Thyroid gland (tissue), 4 donors: Measurements from ENCODE around the gene MIEF1. TPM values are rescaled to one million over a fixed set of nuclear protein-coding genes. Genes with fewer than 3 reads are reported as not detected.
A peak's percentile ranks its signal among the peaks of the same experiment; 100 is the strongest.

ENCODE experiments used
- DNase-seq, 2 donors: peaks; one replicate each; pipeline ENCODE4 v3.0.0-alpha.2; 2019
- H3K27ac ChIP-seq, 3 donors: fragments of 200-600 bp; sonication (generic); 1 replicate in 2 of 3; 2 replicates in 1 of 3; pipeline ENCODE4 v1.5.1; 2016 to 2019; ENCODE audit warnings: mild to moderate bottlenecking in 1 of 3, moderate library complexity in 1 of 3
- H3K27me3 ChIP-seq: fragments of 200-600 bp; sonication (generic); one replicate; pipeline ENCODE4 v1.5.1; 2019
- H3K36me3 ChIP-seq, 2 donors: fragments of 200-600 bp; sonication (generic); one replicate each; pipeline ENCODE4 v1.5.1; 2016 to 2019
- H3K4me1 ChIP-seq, 2 donors: fragments of 200-600 bp; sonication (generic); one replicate each; pipeline ENCODE4 v1.5.1; 2017 to 2019
- H3K4me3 ChIP-seq, 3 donors: fragments of 200-600 bp; sonication (generic); replicated peaks in 1 of 3; 1 replicate in 2 of 3; 2 replicates in 1 of 3; pipeline ENCODE4 v1.5.1; 2016; ENCODE audit warnings: mild to moderate bottlenecking in 1 of 3
- H3K9me3 ChIP-seq: fragments of 200-600 bp; sonication (generic); one replicate; pipeline ENCODE4 v1.5.1; 2017
- POLR2A ChIP-seq, 2 donors: fragments of 450-650 bp; IDR thresholded peaks; one replicate each; pipeline ENCODE4 v1.6.1; 2017; ENCODE audit warnings: antibody characterized with exemption in 2 of 2, mild to moderate bottlenecking in 2 of 2, moderate library complexity in 1 of 2
- WGBS, 2 donors: methylation state at CpG; one replicate each; pipeline ENCODE4 v1.1.5; 2017; 5-methylcytosine and 5-hydroxymethylcytosine counted together
- intact Hi-C: fragments of 100-400 bp; cut with DNase I; formaldehyde crosslinking; loops from one replicate; pipeline ENCODE4 v1.15.1; 2023
- total RNA-seq, 4 donors: library from RNA; depleted of rRNA; stranded (reverse); fragments of >200 nt; gene quantifications; one replicate each; pipeline ENCODE4 v1.2.3, GENCODE V29; 2016
- TF ChIP-seq, protein P1 (sequence below), 6 experiments: fragments of 200-600 bp in 3 of 6; fragments of 450-650 bp in 3 of 6; sonication (generic) in 3 of 6; IDR thresholded peaks; one replicate each; pipeline ENCODE4 v1.5.1; 2016 to 2019; ENCODE audit warnings: antibody characterized with exemption in 6 of 6, mild to moderate bottlenecking in 2 of 6, inconsistent platforms in 1 of 6, moderate library complexity in 1 of 6

The MIEF1 gene
- total RNA-seq, 4 donors from 2014 or later: 21.4 to 30.5 (median 26.7) TPM

DNA sequence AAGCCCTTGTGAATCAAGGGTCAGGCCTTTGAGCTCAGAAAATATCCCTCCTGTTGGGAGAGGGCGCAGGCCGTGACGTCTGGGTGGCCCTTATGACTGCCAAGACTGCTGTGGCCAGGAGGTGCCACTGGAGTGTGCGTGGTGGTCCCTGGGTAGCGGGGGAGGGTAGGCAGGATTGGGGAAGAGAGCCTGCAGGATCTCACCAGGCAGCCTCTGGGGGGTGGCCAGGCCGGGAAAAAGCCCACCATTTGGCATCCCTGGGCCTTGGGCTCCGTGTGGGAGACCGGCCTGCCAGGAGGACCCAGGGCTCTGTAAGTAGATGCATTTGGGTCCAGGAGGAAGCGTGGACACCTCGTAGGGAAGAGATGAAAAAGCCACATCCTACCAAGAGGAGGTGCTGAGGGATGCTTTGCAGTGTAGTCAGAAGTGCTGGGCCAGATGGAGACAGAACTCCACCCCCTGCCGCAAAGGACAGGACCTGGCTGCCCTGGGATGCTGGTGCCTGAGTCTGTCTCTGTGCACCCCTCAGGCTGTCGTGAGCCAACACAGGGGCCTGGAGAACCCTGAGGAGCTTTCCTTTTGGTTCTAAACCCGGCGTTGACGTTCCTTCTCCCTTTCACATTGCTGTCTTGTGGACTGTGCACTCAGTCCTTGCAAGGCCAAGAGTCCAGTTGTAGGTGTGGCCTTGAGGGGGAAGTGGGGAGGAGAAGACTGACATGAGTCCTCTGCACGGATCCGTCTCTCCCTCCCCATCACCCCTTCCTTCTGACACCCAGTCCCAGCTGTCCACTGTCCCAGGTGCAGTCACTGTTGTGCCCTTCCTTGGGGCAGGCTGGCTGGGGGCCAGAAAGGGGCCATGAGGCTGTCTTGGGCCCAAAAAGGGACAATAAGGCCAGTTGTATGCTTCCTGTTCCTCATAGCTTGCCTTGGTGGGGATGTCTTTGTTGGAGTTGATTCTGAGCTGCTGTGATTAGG lies 12.7 kb upstream of the MIEF1 start:
- H3K27ac ChIP-seq: no peak overlapping the region
- TF ChIP-seq, protein P1, sequence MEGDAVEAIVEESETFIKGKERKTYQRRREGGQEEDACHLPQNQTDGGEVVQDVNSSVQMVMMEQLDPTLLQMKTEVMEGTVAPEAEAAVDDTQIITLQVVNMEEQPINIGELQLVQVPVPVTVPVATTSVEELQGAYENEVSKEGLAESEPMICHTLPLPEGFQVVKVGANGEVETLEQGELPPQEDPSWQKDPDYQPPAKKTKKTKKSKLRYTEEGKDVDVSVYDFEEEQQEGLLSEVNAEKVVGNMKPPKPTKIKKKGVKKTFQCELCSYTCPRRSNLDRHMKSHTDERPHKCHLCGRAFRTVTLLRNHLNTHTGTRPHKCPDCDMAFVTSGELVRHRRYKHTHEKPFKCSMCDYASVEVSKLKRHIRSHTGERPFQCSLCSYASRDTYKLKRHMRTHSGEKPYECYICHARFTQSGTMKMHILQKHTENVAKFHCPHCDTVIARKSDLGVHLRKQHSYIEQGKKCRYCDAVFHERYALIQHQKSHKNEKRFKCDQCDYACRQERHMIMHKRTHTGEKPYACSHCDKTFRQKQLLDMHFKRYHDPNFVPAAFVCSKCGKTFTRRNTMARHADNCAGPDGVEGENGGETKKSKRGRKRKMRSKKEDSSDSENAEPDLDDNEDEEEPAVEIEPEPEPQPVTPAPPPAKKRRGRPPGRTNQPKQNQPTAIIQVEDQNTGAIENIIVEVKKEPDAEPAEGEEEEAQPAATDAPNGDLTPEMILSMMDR (IDR thresholded peaks at IDR 0.05): no peak
- TF ChIP-seq POLR2A (IDR thresholded peaks at IDR 0.05): no peak
- no peak for DNase-seq
- no peaks in the 10 kb centered on the region for H3K4me1 ChIP-seq
- intact Hi-C loops: loop anchor here (5.0 kb wide), 1 partner anchor 38 kb away; no protein-coding TSS in a partner anchor
- WGBS, 2 donors: 84 to 89% methylated on average over 14 to 17 of the region's 17 CpGs
- no peaks in the 10 kb centered on the region for H3K9me3 ChIP-seq
- H3K4me3 ChIP-seq: no peak overlapping the region
- H3K36me3 ChIP-seq: no peaks in the 10 kb centered on the region
- H3K27me3 ChIP-seq: no peaks in the 10 kb centered on the region

DNA sequence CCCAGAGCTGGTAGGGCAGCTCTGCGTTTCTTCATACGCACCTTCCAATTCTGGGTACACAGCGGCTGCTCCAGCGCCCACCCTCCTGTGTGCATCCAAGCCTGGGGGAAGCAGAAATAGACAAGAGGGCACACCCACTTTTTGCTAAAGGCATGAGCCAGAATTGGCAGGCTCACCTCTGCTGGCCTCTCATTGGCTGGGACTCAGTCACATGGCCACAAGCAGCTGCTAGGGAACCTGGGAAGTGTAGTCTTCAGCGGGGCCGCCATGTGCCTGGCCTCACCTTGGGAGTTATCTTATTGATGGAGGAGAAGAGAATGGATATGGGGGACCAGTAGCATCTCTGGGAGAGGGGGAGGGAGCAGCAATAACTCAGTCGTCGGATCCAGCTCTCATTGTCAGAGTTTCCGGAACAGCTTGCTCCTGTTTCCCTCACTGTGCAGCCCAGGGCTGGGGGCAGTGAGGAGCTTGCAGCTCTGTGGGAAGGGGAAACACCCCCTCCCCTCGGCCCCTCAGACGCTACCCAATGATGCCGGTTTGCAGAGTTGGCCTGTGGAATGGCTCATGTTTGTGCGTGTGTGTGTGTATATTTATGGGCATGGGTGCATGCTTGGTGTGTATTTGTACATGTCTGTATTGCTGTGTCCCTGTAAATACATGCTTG lies 11.8 kb upstream of the MIEF1 start:
- peak; percentile 81 to 85 for DNase-seq
- no peaks in the 10 kb centered on the region for H3K9me3 ChIP-seq
- H3K27ac ChIP-seq: no peak overlapping the region
- H3K27me3 ChIP-seq: no peaks in the 10 kb centered on the region
- WGBS, 2 donors: 37 to 41% methylated on average over 8 to 13 of the region's 13 CpGs
- TF ChIP-seq, protein P1 (IDR thresholded peaks at IDR 0.05): no peak
- no peak for TF ChIP-seq POLR2A (IDR thresholded peaks at IDR 0.05)
- intact Hi-C loops: loop anchor here (5.0 kb wide), 1 partner anchor 37 kb away; no protein-coding TSS in a partner anchor
- H3K4me3 ChIP-seq: no peak overlapping the region
- no peaks in the 10 kb centered on the region for H3K36me3 ChIP-seq
- no peaks in the 10 kb centered on the region for H3K4me1 ChIP-seq

DNA sequence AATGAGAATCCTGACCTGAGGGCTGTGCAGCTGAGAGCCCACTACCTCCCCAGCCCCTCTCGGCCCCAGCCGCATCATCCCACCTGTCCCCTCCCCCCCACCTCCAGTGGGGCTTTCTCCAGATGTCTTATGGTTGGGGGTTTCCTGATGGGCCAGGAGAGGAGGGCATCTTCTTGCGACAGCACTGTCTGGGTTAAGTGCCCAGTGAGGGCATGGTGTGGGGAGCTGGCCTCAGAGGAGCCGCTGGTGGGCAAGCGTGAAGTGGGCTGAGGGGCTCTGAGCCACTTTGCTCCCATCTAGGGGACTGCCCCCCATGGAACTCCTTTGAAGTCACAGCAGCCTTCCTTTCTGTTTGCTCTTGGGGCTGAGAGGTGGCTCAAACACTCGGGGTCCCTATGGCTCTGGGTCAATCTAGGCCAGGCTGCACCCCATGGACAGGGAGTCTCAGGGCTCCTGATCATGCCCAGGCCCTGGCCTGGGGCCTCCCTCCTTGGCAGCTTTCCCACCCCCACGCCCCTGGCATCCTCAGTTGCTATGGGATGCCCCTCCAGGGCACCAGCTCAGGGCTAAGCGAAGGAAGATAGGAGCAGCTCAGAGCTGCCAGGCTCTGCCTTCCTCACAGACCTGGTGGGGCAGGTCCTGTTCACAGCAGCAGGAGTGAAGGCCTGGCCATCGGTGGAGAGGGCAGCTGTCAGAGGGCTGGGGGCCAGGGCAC lies 11.0 kb upstream of the MIEF1 start:
- H3K36me3 ChIP-seq: no peaks in the 10 kb centered on the region
- TF ChIP-seq, protein P1 (IDR thresholded peaks at IDR 0.05): no peak
- no peak for TF ChIP-seq POLR2A (IDR thresholded peaks at IDR 0.05)
- H3K4me3 ChIP-seq: no peak overlapping the region
- H3K9me3 ChIP-seq: no peaks in the 10 kb centered on the region
- 69 to 90% methylated on average over 2 to 7 of the region's 9 CpGs for WGBS, 2 donors
- H3K4me1 ChIP-seq: no peaks in the 10 kb centered on the region
- no peak for DNase-seq
- no peaks in the 10 kb centered on the region for H3K27me3 ChIP-seq
- intact Hi-C loops: loop anchor here (5.0 kb wide), 1 partner anchor 36 kb away; no protein-coding TSS in a partner anchor
- no peak overlapping the region for H3K27ac ChIP-seq

DNA sequence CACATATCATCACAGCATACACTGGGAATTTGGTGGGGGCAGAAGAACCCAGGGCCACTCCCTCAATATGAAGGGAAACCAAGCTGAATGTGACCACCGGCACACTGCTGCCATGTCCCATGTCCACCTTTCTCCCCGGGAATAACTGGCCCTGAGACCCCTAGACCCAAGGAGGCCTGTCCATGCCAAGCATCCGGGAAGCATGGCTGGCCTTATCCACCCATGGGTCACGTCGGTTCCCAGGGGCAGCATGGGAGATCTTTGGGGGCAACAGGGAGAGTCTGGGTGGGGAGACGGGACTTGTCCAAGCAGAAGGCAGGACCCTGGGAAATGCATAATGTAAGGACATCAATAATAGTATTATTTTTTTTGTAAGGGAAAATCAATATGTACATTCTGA lies 10.4 kb upstream of the MIEF1 start:
- Histone ChIP-seq H3K27me3 (no peaks in the 10 kb centered on the region), H3K9me3 (no peaks in the 10 kb centered on the region), H3K36me3 (no peaks in the 10 kb centered on the region), H3K27ac (no peak overlapping the region), H3K4me3 (no peak overlapping the region), H3K4me1 (no peaks in the 10 kb centered on the region)
- 90 to 91% methylated on average over 6 of the region's 6 CpGs for WGBS, 2 donors
- DNase-seq: no peak
- intact Hi-C loops: loop anchor here (5.0 kb wide), 1 partner anchor 36 kb away; no protein-coding TSS in a partner anchor
- no peak for TF ChIP-seq POLR2A (IDR thresholded peaks at IDR 0.05)
- TF ChIP-seq, protein P1 (IDR thresholded peaks at IDR 0.05): no peak
